Heart left ventricle (tissue), 13 donors: ENCODE measurements around the gene FSTL4.

Experiments
- POLR2A ChIP-seq, 2 donors: fragments of 450-650 bp; IDR thresholded peaks; one replicate each; pipeline ENCODE4 v1.6.1; 2017; ENCODE audit warnings: antibody characterized with exemption in 2 of 2, mild to moderate bottlenecking in 2 of 2, moderate library complexity in 2 of 2
- TF ChIP-seq, protein P1 (sequence below), 12 donors: fragments of 200-600 bp; sonication (generic) in 4 of 12; IDR thresholded peaks; one replicate each; pipeline versions ENCODE4 v1.5.0 to v1.8.0; 2018 to 2022; ENCODE audit warnings: antibody characterized with exemption in 12 of 12, mild to moderate bottlenecking in 5 of 12
- donor health status: ischemic (EF 13 %, LVEDD 7.1; RV severe dilation, severe dysfunction).
- donor health status: DM: no; HTN: yes; CAD: no.
- donor health status: DM: no; HTN: no; CAD: no.
- donor health status: ischemic (EF 25% LVEDD 6.9; RV normal size, moderate dysfunction).
- donor health status: ischemic (EF 25% LVEDD 5.7; RV mildly dilated, moderate dysfunction).
- donor health status: ischemic (EF 35%, LVEDD 5.7; RV mildly dilated, moderate dysfunction).
- donor health status: nonischemic (EF 11% LVEDD 7.7; RV severe dilation, severe dysfunction).
- donor health status: DM: yes; HTN: yes; CAD: no.
- donor health status: PGD.
- donor health status: ischemic (EF 29% LVEDD 5.4; RV normal size, mild dysfunction).
- donor health status: nonischemic (EF 23%, LVEDD 6.1; RV moderate dilation, normal function).

DNA sequence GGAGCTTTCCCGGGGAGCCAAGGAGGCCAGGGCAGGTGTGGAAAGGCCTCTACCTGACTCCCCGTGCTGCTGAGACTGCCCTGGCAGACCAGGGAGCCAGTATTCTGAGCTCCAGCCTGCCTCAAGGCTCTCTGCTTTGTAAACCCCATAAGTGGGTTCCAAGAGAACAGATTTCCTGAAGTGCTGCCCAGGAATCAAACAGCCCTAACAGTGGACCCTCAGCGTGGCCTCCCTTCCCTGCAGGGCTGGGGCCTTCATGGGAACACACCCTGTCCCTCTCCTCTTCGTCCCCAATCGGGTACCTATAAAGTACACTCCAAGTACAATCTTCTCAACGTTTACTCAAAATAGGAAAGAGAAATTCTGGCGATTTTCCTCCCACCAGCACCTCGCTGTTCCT, 252.5 kb downstream of the FSTL4 start:
- TF ChIP-seq POLR2A (IDR thresholded peaks at IDR 0.05), result no peak
- TF ChIP-seq, protein P1, sequence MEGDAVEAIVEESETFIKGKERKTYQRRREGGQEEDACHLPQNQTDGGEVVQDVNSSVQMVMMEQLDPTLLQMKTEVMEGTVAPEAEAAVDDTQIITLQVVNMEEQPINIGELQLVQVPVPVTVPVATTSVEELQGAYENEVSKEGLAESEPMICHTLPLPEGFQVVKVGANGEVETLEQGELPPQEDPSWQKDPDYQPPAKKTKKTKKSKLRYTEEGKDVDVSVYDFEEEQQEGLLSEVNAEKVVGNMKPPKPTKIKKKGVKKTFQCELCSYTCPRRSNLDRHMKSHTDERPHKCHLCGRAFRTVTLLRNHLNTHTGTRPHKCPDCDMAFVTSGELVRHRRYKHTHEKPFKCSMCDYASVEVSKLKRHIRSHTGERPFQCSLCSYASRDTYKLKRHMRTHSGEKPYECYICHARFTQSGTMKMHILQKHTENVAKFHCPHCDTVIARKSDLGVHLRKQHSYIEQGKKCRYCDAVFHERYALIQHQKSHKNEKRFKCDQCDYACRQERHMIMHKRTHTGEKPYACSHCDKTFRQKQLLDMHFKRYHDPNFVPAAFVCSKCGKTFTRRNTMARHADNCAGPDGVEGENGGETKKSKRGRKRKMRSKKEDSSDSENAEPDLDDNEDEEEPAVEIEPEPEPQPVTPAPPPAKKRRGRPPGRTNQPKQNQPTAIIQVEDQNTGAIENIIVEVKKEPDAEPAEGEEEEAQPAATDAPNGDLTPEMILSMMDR (IDR thresholded peaks at IDR 0.05), result no peak
